PC-9 (cell line): ENCODE measurements around the gene FOXC1. TPM values are rescaled to one million over a fixed set of nuclear protein-coding genes. Genes with fewer than 3 reads are reported as not detected.
A peak's percentile ranks its signal among the peaks of the same experiment; 100 is the strongest.

ENCODE experiments used
- BruUV-seq: library from RNA; stranded (reverse); fragments of 400-500 nt; replicated peaks from 2 replicates; lab custom pipeline; 2021; lab: Mats Ljungman, UMichigan
- CTCF ChIA-PET: fragments of 300-600 bp; sonication (Branson Sonifier 250); formaldehyde crosslinking; loops from one replicate; lab custom pipeline; 2022; ENCODE audit warnings: antibody characterized with exemption; lab: Charles Lee
- POLR2A ChIA-PET: fragments of 300-600 bp; sonication (Branson Sonifier 250); formaldehyde crosslinking; loops from one replicate; lab custom pipeline; 2022; ENCODE audit warnings: antibody characterized with exemption; ENCODE audit not compliant: unreplicated experiment; lab: Charles Lee
- DNase-seq, 2 experiments: peaks; one replicate each; pipeline versions ENCODE4 v3.0.0 to v3.0.0-alpha.2; 2015 to 2022; ENCODE audit warnings: mixed read lengths in 1 of 2
- H2AFZ ChIP-seq: fragments of 200-600 bp; sonication (generic); 2 replicates; pipeline ENCODE4 v1.8.1; 2017; ENCODE audit warnings: antibody characterized with exemption
- H3F3A ChIP-seq: fragments of 200-600 bp; sonication (generic); 2 replicates; pipeline ENCODE4 v1.8.1; 2017; ENCODE audit warnings: antibody characterized with exemption, mild to moderate bottlenecking, low read depth; ENCODE audit not compliant: insufficient read depth
- H3K27ac ChIP-seq: fragments of 200-600 bp; sonication (generic); 2 replicates; pipeline ENCODE4 v1.6.1; 2016; ENCODE audit warnings: mixed run types
- H3K27me3 ChIP-seq: fragments of 200-600 bp; sonication (generic); 2 replicates; pipeline ENCODE4 v1.6.1; 2016; ENCODE audit warnings: low read depth, mixed run types; ENCODE audit not compliant: insufficient read depth
- H3K36me3 ChIP-seq: fragments of 200-600 bp; sonication (generic); 2 replicates; pipeline ENCODE4 v1.6.1; 2016; ENCODE audit warnings: low read depth, mixed run types
- H3K4me1 ChIP-seq: fragments of 200-600 bp; sonication (generic); replicated peaks from 2 replicates; pipeline ENCODE4 v1.6.1; 2016; ENCODE audit warnings: mixed run types; ENCODE audit not compliant: insufficient read depth
- H3K4me2 ChIP-seq: fragments of 200-600 bp; sonication (generic); 2 replicates; pipeline ENCODE4 v1.6.1; 2017; ENCODE audit warnings: mixed run types
- H3K4me3 ChIP-seq: fragments of 200-600 bp; sonication (generic); 2 replicates; pipeline ENCODE4 v1.6.1; 2016; ENCODE audit warnings: mixed run types
- H3K79me2 ChIP-seq: fragments of 200-600 bp; sonication (generic); 2 replicates; pipeline ENCODE4 v1.6.1; 2017; ENCODE audit warnings: low read depth, mixed run types
- H3K9me2 ChIP-seq: fragments of 200-600 bp; sonication (generic); 2 replicates; pipeline ENCODE4 v1.8.1; 2017; ENCODE audit warnings: mild to moderate bottlenecking; ENCODE audit not compliant: insufficient read depth
- H3K9me3 ChIP-seq: fragments of 200-600 bp; sonication (generic); 2 replicates; pipeline ENCODE4 v1.8.1; 2016; ENCODE audit warnings: low read depth; ENCODE audit not compliant: insufficient read depth
- H4K20me1 ChIP-seq: fragments of 200-600 bp; sonication (generic); 2 replicates; pipeline ENCODE4 v1.8.1; 2017; ENCODE audit not compliant: insufficient read depth
- CTCF ChIP-seq: fragments of 200-600 bp; sonication (generic); conservative IDR thresholded peaks from 2 replicates; pipeline ENCODE4 v1.6.1; 2017; ENCODE audit warnings: mixed run types, antibody characterized with exemption, mild to moderate bottlenecking, moderate library complexity
- EZH2 ChIP-seq: fragments of 200-600 bp; sonication (generic); IDR thresholded peaks from 2 replicates; pipeline ENCODE4 v1.8.0; 2017; ENCODE audit warnings: antibody characterized with exemption, low read depth
- intact Hi-C: fragments of 100-400 bp; cut with micrococcal nuclease; formaldehyde crosslinking; loops from one replicate; pipeline ENCODE4 v1.10.0; 2022; ENCODE audit not compliant: unreplicated experiment
- total RNA-seq: library from RNA; stranded (reverse); gene quantifications from 2 replicates; pipeline ENCODE4 v1.2.3, GENCODE V29; 2021

FOXC1 gene
- total RNA-seq, 1 experiment from 2014 or later: 18.6 TPM

GRCh38 chr6:1608222-1609040 is 1.3 kb upstream of the FOXC1 start:
- peak overlapping the region; percentile 80 for H3K4me2 ChIP-seq
- H3K27me3 ChIP-seq: no peaks in the 10 kb centered on the region
- no TSS peak for BruUV-seq
- H3F3A ChIP-seq: no peaks in the 10 kb centered on the region
- DNase-seq: no peak
- no peak overlapping the region for H3K27ac ChIP-seq
- no peaks in the 10 kb centered on the region for H3K9me2 ChIP-seq
- H3K4me1 ChIP-seq: no peaks in the 10 kb centered on the region; the same call in 1 of the 2 replicates
- POLR2A ChIA-PET: interaction anchor here (0.5 to 0.9 kb wide), 2 partner anchors 189 to 213 kb away, joined by 3 to 5 read pairs; no protein-coding TSS in a partner anchor
- H3K9me3 ChIP-seq: no peaks in the 10 kb centered on the region
- H2AFZ ChIP-seq: no peak overlapping the region
- CTCF ChIA-PET: no interaction called here
- no peaks in the 10 kb centered on the region for H4K20me1 ChIP-seq
- peaks cover 23% of the 10 kb centered on the region for H3K79me2 ChIP-seq
- peak overlapping the region; percentile 67; the same call in 1 of the 2 replicates for H3K4me3 ChIP-seq
- intact Hi-C loops: loop anchor here (2.0 to 10.0 kb wide), 3 partner anchors 159 to 416 kb away; no protein-coding TSS in a partner anchor
- H3K36me3 ChIP-seq: no peaks in the 10 kb centered on the region
- no peak for TF ChIP-seq EZH2
- no peak for TF ChIP-seq CTCF

DNA sequence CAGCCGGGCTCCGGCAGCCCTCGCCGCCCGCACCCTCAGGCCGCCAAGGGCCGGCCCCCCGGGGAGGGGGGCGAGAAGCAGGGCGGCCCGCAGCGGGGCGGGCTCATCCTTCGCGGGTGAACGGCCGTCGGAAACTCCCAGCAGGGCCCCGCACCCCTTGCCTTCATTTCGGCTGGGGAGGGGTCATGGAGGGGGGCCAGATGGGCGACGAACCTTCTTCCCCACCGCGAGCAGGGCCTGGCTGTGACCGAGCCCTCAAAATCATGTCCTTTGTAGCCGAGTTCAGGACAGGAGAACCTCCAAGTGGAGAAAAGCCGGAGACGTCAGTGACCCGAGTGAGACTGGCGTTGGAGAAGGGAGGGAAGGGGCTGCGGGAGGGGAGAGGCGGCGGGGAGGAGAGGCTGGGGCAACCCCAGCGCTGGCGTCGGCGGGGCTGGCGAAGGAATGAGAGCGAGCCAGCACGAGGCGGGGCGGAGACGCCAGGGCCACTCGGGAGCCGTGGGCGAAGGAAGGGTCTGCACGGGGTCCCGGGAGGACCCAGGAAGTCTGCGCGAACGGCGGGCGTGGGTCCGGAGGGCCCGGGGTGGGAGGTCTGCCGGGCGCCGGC is 571 bp upstream of the FOXC1 start:
- Histone ChIP-seq H3K4me2 (peak overlapping the region; percentile 80), H3K79me2 (peaks cover 30% of the 10 kb centered on the region), H3K27ac (peak overlapping the region; percentile 48), H3F3A (no peaks in the 10 kb centered on the region), H3K4me1 (no peaks in the 10 kb centered on the region; the same call in 1 of the 2 replicates), H3K36me3 (no peaks in the 10 kb centered on the region), H3K9me2 (no peaks in the 10 kb centered on the region), H4K20me1 (no peaks in the 10 kb centered on the region), H3K4me3 (peak overlapping the region; percentile 67; the same call in 1 of the 2 replicates), H2AFZ (peak overlapping the region; percentile 82), H3K9me3 (no peaks in the 10 kb centered on the region), H3K27me3 (no peaks in the 10 kb centered on the region)
- POLR2A ChIA-PET: interaction anchor here (0.5 to 0.9 kb wide), 2 partner anchors 189 to 214 kb away, joined by 3 to 5 read pairs; no protein-coding TSS in a partner anchor
- DNase-seq: no peak
- TF ChIP-seq EZH2 (no peak), CTCF (no peak)
- BruUV-seq: TSS peak; percentile 59
- CTCF ChIA-PET: no interaction called here
- intact Hi-C loops: loop anchor here (2.0 to 10.0 kb wide), 3 partner anchors 158 to 416 kb away; no protein-coding TSS in a partner anchor
